H9 (cell line): Measurements from ENCODE around the gene WNT5B. TPM values are rescaled to one million over a fixed set of nuclear protein-coding genes. Genes with fewer than 3 reads are reported as not detected.

Experiments
- DNase-seq: peaks from one replicate; pipeline ENCODE4 v3.0.0-alpha.2; 2017
- H2AFZ ChIP-seq: one replicate; pipeline ENCODE4 v1.6.1; 2013; ENCODE audit warnings: mild to moderate bottlenecking, low read length, control low read depth, moderate library complexity
- H2AK5ac ChIP-seq: 2 replicates; pipeline ENCODE4 v1.6.1; 2013; ENCODE audit warnings: low read length, control low read depth, mixed read lengths; ENCODE audit not compliant: insufficient read length
- H2BK120ac ChIP-seq: one replicate; pipeline ENCODE4 v1.6.1; 2013; ENCODE audit warnings: low read depth, mild to moderate bottlenecking, low read length, control low read depth, inconsistent platforms; ENCODE audit not compliant: poor library complexity, severe bottlenecking
- H2BK12ac ChIP-seq: 2 replicates; pipeline ENCODE4 v1.6.1; 2013; ENCODE audit warnings: low read length, control low read depth, mixed read lengths, low read depth; ENCODE audit not compliant: insufficient read length
- H2BK15ac ChIP-seq: 2 replicates; pipeline ENCODE4 v1.6.1; 2013; ENCODE audit warnings: low read depth, low read length, control low read depth
- H2BK20ac ChIP-seq: one replicate; pipeline ENCODE4 v1.6.1; 2013; ENCODE audit warnings: low read depth, mild to moderate bottlenecking, low read length, control low read depth, inconsistent platforms; ENCODE audit not compliant: poor library complexity, severe bottlenecking
- H2BK5ac ChIP-seq: 2 replicates; pipeline ENCODE4 v1.6.1; 2013; ENCODE audit warnings: low read length, control low read depth, mixed read lengths; ENCODE audit not compliant: insufficient read length
- H3K14ac ChIP-seq: 2 replicates; pipeline ENCODE4 v1.6.1; 2013; ENCODE audit warnings: low read length, control low read depth; ENCODE audit not compliant: insufficient read depth
- H3K18ac ChIP-seq: 2 replicates; pipeline ENCODE4 v1.6.1; 2013; ENCODE audit warnings: low read depth, mild to moderate bottlenecking, mixed read lengths, low read length, control low read depth; ENCODE audit not compliant: insufficient read length
- H3K23ac ChIP-seq: 2 replicates; pipeline ENCODE4 v1.6.1; 2013; ENCODE audit warnings: low read length, control low read depth, mixed read lengths, low read depth; ENCODE audit not compliant: insufficient read length
- H3K23me2 ChIP-seq: 2 replicates; pipeline ENCODE4 v1.6.1; 2013; ENCODE audit warnings: low read depth, mild to moderate bottlenecking, mixed read lengths, low read length, control low read depth; ENCODE audit not compliant: insufficient read length, poor library complexity, severe bottlenecking
- H3K27ac ChIP-seq: 2 replicates; pipeline ENCODE4 v1.5.1; 2013; ENCODE audit warnings: low read length, control low read depth, mixed read lengths, low read depth; ENCODE audit not compliant: insufficient read length
- H3K27me3 ChIP-seq: 2 replicates; pipeline ENCODE4 v1.6.1; 2013; ENCODE audit warnings: low read length, control low read depth, inconsistent platforms; ENCODE audit not compliant: insufficient read depth
- H3K4ac ChIP-seq: 2 replicates; pipeline ENCODE4 v1.6.1; 2013; ENCODE audit warnings: low read depth, mild to moderate bottlenecking, control low read depth, inconsistent platforms, low read length, moderate library complexity
- H3K4me1 ChIP-seq: 2 replicates; pipeline ENCODE4 v1.6.1; 2013; ENCODE audit warnings: low read length, control low read depth, inconsistent platforms; ENCODE audit not compliant: insufficient read depth
- H3K4me2 ChIP-seq: 2 replicates; pipeline ENCODE4 v1.6.1; 2013; ENCODE audit warnings: low read length, control low read depth, mixed read lengths; ENCODE audit not compliant: insufficient read length, insufficient read depth
- H3K56ac ChIP-seq: 2 replicates; pipeline ENCODE4 v1.6.1; 2013; ENCODE audit warnings: low read depth, mild to moderate bottlenecking, mixed read lengths, low read length, control low read depth; ENCODE audit not compliant: insufficient read length
- H3K79me1 ChIP-seq: 2 replicates; pipeline ENCODE4 v1.6.1; 2013; ENCODE audit warnings: low read depth, mild to moderate bottlenecking, moderate library complexity, low read length, control low read depth, inconsistent platforms; ENCODE audit not compliant: insufficient read depth, poor library complexity, severe bottlenecking
- H3K79me2 ChIP-seq: 2 replicates; pipeline ENCODE4 v1.6.1; 2013; ENCODE audit warnings: low read length, control low read depth, inconsistent platforms; ENCODE audit not compliant: insufficient read depth
- H3K9ac ChIP-seq: 2 replicates; pipeline ENCODE4 v1.6.1; 2013; ENCODE audit warnings: low read length, control low read depth, mixed read lengths; ENCODE audit not compliant: insufficient read length; ENCODE audit errors: extremely low read depth
- H3K9me3 ChIP-seq: one replicate; pipeline ENCODE4 v1.6.1; 2013; ENCODE audit warnings: low read depth, low read length, inconsistent platforms; ENCODE audit not compliant: control insufficient read depth
- H3T11ph ChIP-seq: one replicate; pipeline ENCODE4 v1.6.1; 2013; ENCODE audit warnings: mild to moderate bottlenecking, low read length, control low read depth, inconsistent platforms
- H4K20me1 ChIP-seq: one replicate; pipeline ENCODE4 v1.6.1; 2013; ENCODE audit not compliant: control insufficient read depth, insufficient read length, insufficient read depth
- H4K5ac ChIP-seq: 2 replicates; pipeline ENCODE4 v1.6.1; 2013; ENCODE audit warnings: low read depth, mild to moderate bottlenecking, mixed read lengths, low read length, control low read depth; ENCODE audit not compliant: insufficient read length
- H4K8ac ChIP-seq: replicated peaks from 2 replicates; pipeline ENCODE4 v1.6.1; 2013; ENCODE audit warnings: low read length, control low read depth, mixed read lengths, low read depth; ENCODE audit not compliant: insufficient read length
- H4K91ac ChIP-seq: 2 replicates; pipeline ENCODE4 v1.6.1; 2013; ENCODE audit warnings: low read depth, mild to moderate bottlenecking, moderate library complexity, mixed read lengths, low read length, control low read depth; ENCODE audit not compliant: insufficient read length
- H3K27ac Mint-ChIP-seq, 3 experiments: 2 replicates in 2 of 3; 3 replicates in 1 of 3; pipeline ENCODE4 v1.8.0; 2020 to 2021; ENCODE audit warnings: mixed read lengths in 3 of 3, mild to moderate bottlenecking in 1 of 3, moderate library complexity in 1 of 3
- H3K27me3 Mint-ChIP-seq: 2 replicates; pipeline ENCODE4 v1.8.0; 2021; ENCODE audit warnings: low read depth, mild to moderate bottlenecking, moderate library complexity, mixed read lengths
- H3K36me3 Mint-ChIP-seq, 3 experiments: 2 replicates in 2 of 3; 3 replicates in 1 of 3; pipeline ENCODE4 v1.8.0; 2020 to 2021; ENCODE audit warnings: low read depth in 3 of 3, mixed read lengths in 3 of 3; ENCODE audit not compliant: insufficient read depth in 1 of 3
- H3K4me1 Mint-ChIP-seq, 2 experiments: 2 replicates each; pipeline ENCODE4 v1.8.0; 2020; ENCODE audit warnings: mixed read lengths in 2 of 2
- H3K4me3 Mint-ChIP-seq, 2 experiments: 2 replicates in 1 of 2; 3 replicates in 1 of 2; pipeline ENCODE4 v1.8.0; 2020 to 2021; ENCODE audit warnings: mild to moderate bottlenecking in 2 of 2, mixed read lengths in 2 of 2, moderate library complexity in 1 of 2
- H3K9me3 Mint-ChIP-seq, 2 experiments: 2 replicates in 1 of 2; 3 replicates in 1 of 2; pipeline ENCODE4 v1.8.0; 2020; ENCODE audit warnings: mild to moderate bottlenecking in 2 of 2, mixed read lengths in 2 of 2, moderate library complexity in 1 of 2
- WGBS: extraction: QIAGEN DNeasy Blood & Tissue Kit; methylation state at CpG from one replicate; pipeline ENCODE4 v1.1.7; 2013; ENCODE audit warnings: missing lambda C conversion rate, low lambda C conversion rate, mixed read lengths; ENCODE audit not compliant: insufficient read length; ENCODE audit errors: extremely low coverage; 5-methylcytosine and 5-hydroxymethylcytosine counted together
- total RNA-seq: library from RNA; stranded (reverse); gene quantifications from 2 replicates; pipeline ENCODE4 v1.2.1, GENCODE V29; 2021
- TF ChIP-seq, protein P1 (sequence below): fragments of 200-600 bp; sonication (generic); conservative IDR thresholded peaks from 3 replicates; pipeline ENCODE4 v1.8.0; 2021; ENCODE audit warnings: antibody characterized with exemption, mild to moderate bottlenecking

WNT5B gene
- total RNA-seq, 1 experiment from 2014 or later = 1.5 TPM

- H2AFZ ChIP-seq = no peak overlapping the region
- no peaks in the 10 kb centered on the region for H3K9me3 ChIP-seq
- H3K4me3 Mint-ChIP-seq = no peak overlapping the region
- H3K4me1 ChIP-seq = no peaks in the 10 kb centered on the region
- H3K27ac Mint-ChIP-seq = no peak overlapping the region
- no peak overlapping the region for H4K91ac ChIP-seq
- no peak overlapping the region for H2AK5ac ChIP-seq
- H3K23ac ChIP-seq = no peak overlapping the region
- H2BK120ac ChIP-seq = no peak overlapping the region
- no peaks in the 10 kb centered on the region for H3K9me3 Mint-ChIP-seq
- H2BK20ac ChIP-seq = no peak overlapping the region
- H3K4ac ChIP-seq = no peak overlapping the region
- H4K20me1 ChIP-seq = peaks cover 2% of the 10 kb centered on the region
- no peak for DNase-seq
- no peak overlapping the region for H3K4me2 ChIP-seq
- H3K27me3 ChIP-seq = no peaks in the 10 kb centered on the region
- no peak overlapping the region for H4K5ac ChIP-seq
- peaks cover 4% of the 10 kb centered on the region for H3K27me3 Mint-ChIP-seq
- no peak overlapping the region for H2BK12ac ChIP-seq
- H3K4me1 Mint-ChIP-seq = peaks cover 2 to 16% of the 10 kb centered on the region in 2 experiments; a peak in 3 of 4 replicates
- no peak overlapping the region for H4K8ac ChIP-seq
- no peak overlapping the region for H2BK15ac ChIP-seq
- H3K9ac ChIP-seq = no peak overlapping the region
- no peaks in the 10 kb centered on the region for H3K79me2 ChIP-seq
- WGBS = no CpG with 5 or more reads among the region's 7 CpGs
- no peak overlapping the region for H2BK5ac ChIP-seq
- H3K23me2 ChIP-seq = no peaks in the 10 kb centered on the region
- no peak overlapping the region for H3K56ac ChIP-seq
- no peak overlapping the region for H3K14ac ChIP-seq
- no peak overlapping the region for H3K27ac ChIP-seq
- TF ChIP-seq, protein P1, sequence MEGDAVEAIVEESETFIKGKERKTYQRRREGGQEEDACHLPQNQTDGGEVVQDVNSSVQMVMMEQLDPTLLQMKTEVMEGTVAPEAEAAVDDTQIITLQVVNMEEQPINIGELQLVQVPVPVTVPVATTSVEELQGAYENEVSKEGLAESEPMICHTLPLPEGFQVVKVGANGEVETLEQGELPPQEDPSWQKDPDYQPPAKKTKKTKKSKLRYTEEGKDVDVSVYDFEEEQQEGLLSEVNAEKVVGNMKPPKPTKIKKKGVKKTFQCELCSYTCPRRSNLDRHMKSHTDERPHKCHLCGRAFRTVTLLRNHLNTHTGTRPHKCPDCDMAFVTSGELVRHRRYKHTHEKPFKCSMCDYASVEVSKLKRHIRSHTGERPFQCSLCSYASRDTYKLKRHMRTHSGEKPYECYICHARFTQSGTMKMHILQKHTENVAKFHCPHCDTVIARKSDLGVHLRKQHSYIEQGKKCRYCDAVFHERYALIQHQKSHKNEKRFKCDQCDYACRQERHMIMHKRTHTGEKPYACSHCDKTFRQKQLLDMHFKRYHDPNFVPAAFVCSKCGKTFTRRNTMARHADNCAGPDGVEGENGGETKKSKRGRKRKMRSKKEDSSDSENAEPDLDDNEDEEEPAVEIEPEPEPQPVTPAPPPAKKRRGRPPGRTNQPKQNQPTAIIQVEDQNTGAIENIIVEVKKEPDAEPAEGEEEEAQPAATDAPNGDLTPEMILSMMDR = no peak
- no peaks in the 10 kb centered on the region for H3K79me1 ChIP-seq
- no peak overlapping the region for H3T11ph ChIP-seq
- H3K36me3 Mint-ChIP-seq = no peaks in the 10 kb centered on the region
- H3K18ac ChIP-seq = no peak overlapping the region
These were observed 13.5 kb downstream of the WNT5B start for GRCh38 chr12:1642513-1642912.
